ENCODE measurements around the gene ANO10. TPM values are rescaled to one million over a fixed set of nuclear protein-coding genes. Genes with fewer than 3 reads are reported as not detected.
"Not testable (repeated sequence)": the region's sequence is repeated elsewhere in the genome, so short reads cannot be mapped to it uniquely, and the experiment has no call there.

Gene ANO10
- total and polyA plus RNA-seq, 2 donors (not counting 3 experiments of a cell fraction or from before 2014, with no cell fraction given) = 28.4 to 45.8 TPM

DNA sequence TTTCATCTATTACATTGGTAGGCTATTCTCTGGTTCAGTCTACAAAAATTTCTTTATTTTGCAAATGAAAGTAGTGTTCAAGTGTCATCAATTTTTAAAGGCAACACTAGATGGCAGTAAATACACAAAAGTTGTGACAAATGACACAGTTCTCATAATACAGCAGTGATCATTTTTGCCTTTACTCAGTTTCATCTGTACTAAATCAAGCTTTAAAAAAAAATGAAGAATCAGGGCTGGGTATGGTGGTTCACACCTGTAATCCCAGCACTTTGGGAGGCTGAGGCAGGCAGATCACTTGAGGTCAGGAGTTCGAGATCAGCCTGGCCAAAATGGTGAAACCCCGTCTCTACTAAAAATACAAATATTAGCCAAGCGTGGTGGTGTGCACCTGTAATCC lies 77.5 kb downstream of the ANO10 start:
- DNase-seq (ENCODE audit: low read depth, low spot score) (peak; percentile 61), FAIRE-seq (peak; percentile 90)
- H3K4me2 ChIP-seq (ENCODE audit: insufficient read depth, low read length); H3K9me3 ChIP-seq (replicated peaks; ENCODE audit: control insufficient read depth, insufficient read depth, low read length); H3K27ac ChIP-seq (ENCODE audit: insufficient read depth, low read depth, low read length); H3K4me3 ChIP-seq (replicated peaks in 1 of 3; ENCODE audit: insufficient read depth in 1 of 3, low read depth in 1 of 3, low read length in 3 of 3); H3K9me1 ChIP-seq (replicated peaks; ENCODE audit: control insufficient read depth, extremely low read depth, insufficient read depth, low read length); H2AFZ ChIP-seq (ENCODE audit: low read depth, low read length); H3K27me3 ChIP-seq (ENCODE audit: control insufficient read depth in 2 of 2, insufficient read depth in 2 of 2, low read length in 2 of 2); H3K79me2 ChIP-seq (ENCODE audit: control insufficient read depth, insufficient read depth, low read length); H3K9ac ChIP-seq (replicated peaks; ENCODE audit: extremely low read depth, insufficient read depth, low read length); H3K4me1 ChIP-seq (ENCODE audit: control insufficient read depth, extremely low read depth, insufficient read depth, low read length); dilution Hi-C loops (cut with MboI; ENCODE audit: extremely low pct_ligation_motif_present, low sequenced_read_pairs); POLR2A ChIA-PET; BruUV-seq (replicated peaks); H3K36me3 ChIP-seq (ENCODE audit: control insufficient read depth in 2 of 2, extremely low read depth in 1 of 2, insufficient read depth in 2 of 2, low read length in 2 of 2); H4K20me1 ChIP-seq (replicated peaks; ENCODE audit: control insufficient read depth, extremely low read depth, insufficient read depth, low read length): not testable (repeated sequence)
- TF ChIP-seq, protein P1, sequence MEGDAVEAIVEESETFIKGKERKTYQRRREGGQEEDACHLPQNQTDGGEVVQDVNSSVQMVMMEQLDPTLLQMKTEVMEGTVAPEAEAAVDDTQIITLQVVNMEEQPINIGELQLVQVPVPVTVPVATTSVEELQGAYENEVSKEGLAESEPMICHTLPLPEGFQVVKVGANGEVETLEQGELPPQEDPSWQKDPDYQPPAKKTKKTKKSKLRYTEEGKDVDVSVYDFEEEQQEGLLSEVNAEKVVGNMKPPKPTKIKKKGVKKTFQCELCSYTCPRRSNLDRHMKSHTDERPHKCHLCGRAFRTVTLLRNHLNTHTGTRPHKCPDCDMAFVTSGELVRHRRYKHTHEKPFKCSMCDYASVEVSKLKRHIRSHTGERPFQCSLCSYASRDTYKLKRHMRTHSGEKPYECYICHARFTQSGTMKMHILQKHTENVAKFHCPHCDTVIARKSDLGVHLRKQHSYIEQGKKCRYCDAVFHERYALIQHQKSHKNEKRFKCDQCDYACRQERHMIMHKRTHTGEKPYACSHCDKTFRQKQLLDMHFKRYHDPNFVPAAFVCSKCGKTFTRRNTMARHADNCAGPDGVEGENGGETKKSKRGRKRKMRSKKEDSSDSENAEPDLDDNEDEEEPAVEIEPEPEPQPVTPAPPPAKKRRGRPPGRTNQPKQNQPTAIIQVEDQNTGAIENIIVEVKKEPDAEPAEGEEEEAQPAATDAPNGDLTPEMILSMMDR (IDR thresholded peaks at IDR 0.05; ENCODE audit: extremely low read depth in 1 of 2, insufficient read depth in 1 of 2, low read depth in 1 of 2, low read length in 2 of 2) = peak; percentile 14 to 19
- intact Hi-C loops (cut with micrococcal nuclease) = loop anchor here (1.0 to 5.0 kb wide), 8 partner anchors 146 to 692 kb away; partner anchors contain the start of gene ABHD5
- CTCF ChIA-PET = interaction anchor here (0.6 to 2.0 kb wide), 22 partner anchors 9 to 691 kb away, joined by 3 to 17 read pairs (median 4); partner anchors contain the start of gene ABHD5

DNA sequence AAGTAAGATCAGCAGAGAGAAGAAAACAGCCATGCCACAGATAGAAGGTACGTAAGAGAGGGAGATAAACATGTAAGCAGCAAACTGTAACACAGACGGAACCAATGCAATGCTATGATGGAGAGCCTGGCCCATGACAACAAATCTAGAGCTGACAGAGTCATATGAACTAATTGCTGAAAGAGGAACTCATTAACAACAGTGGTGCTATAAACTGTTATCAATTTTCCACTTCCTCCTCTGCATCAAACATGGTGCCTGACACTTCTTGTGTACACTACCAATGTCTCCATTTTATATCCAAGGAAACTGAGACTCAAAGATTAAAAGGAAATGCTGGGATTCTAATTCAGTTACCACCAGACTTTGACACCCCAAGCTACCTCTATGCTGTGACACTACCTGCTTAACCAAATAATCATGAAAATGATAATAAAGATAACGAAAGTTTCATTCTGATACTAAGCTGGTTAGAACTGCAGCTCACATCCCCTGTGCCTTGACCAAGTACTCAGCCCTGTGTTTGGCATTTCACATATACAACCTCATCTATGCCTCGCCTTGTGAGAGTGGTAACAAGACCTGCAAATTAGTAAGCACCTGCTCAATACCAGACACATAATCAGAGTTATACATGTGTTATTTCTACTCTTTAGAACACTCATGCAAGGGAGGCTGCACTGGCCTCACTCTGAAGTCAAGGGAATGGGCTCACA lies 79.3 kb downstream of the ANO10 start:
- no peaks in the 10 kb centered on the region for H4K20me1 ChIP-seq (replicated peaks; ENCODE audit: control insufficient read depth, extremely low read depth, insufficient read depth, low read length)
- no peak overlapping the region for H2AFZ ChIP-seq (ENCODE audit: low read depth, low read length)
- DNase-seq (ENCODE audit: low read depth, low spot score) (no peak), FAIRE-seq (no peak)
- H3K4me1 ChIP-seq (ENCODE audit: control insufficient read depth, extremely low read depth, insufficient read depth, low read length) = no peaks in the 10 kb centered on the region
- no TSS peak for BruUV-seq (replicated peaks)
- no peak for TF ChIP-seq POLR2A (IDR thresholded peaks at IDR 0.05; ENCODE audit: low read depth, low read length)
- no peak for TF ChIP-seq FOS (IDR thresholded peaks at IDR 0.05; ENCODE audit: borderline replicate concordance, insufficient read depth, low read length)
- no peak for TF ChIP-seq JUN (IDR thresholded peaks at IDR 0.05; ENCODE audit: borderline replicate concordance, insufficient read depth, insufficient read length, low read depth)
- TF ChIP-seq GATA2 (IDR thresholded peaks at IDR 0.05; ENCODE audit: insufficient read depth, insufficient read length, low read depth, low read length) = no peak
- no peak for TF ChIP-seq MYC (IDR thresholded peaks at IDR 0.05; ENCODE audit: low read depth, low read length)
- TF ChIP-seq POLR2AphosphoS5 (IDR thresholded peaks at IDR 0.05; ENCODE audit: insufficient read depth, low read depth, low read length) = no peak
- no peak for TF ChIP-seq EZH2 (IDR thresholded peaks at IDR 0.05; ENCODE audit: borderline replicate concordance, low read depth, low read length, severe bottlenecking)
- TF ChIP-seq, protein P1 (IDR thresholded peaks at IDR 0.05; ENCODE audit: extremely low read depth in 1 of 2, insufficient read depth in 1 of 2, low read depth in 1 of 2, low read length in 2 of 2) = no peak
- ChIA-PET CTCF (interaction anchor here (0.6 to 1.8 kb wide), 6 partner anchors 18 to 656 kb away, joined by 3 to 6 read pairs (median 3); no protein-coding TSS in a partner anchor), POLR2A (no interaction called here)
- H3K4me2 ChIP-seq (ENCODE audit: insufficient read depth, low read length) = no peak overlapping the region
- H3K9me3 ChIP-seq (replicated peaks; ENCODE audit: control insufficient read depth, insufficient read depth, low read length) = no peaks in the 10 kb centered on the region
- H3K9ac ChIP-seq (replicated peaks; ENCODE audit: extremely low read depth, insufficient read depth, low read length) = no peak overlapping the region
- H3K36me3 ChIP-seq (ENCODE audit: control insufficient read depth in 2 of 2, extremely low read depth in 1 of 2, insufficient read depth in 2 of 2, low read length in 2 of 2) = no peaks in the 10 kb centered on the region
- H3K4me3 ChIP-seq (replicated peaks in 1 of 3; ENCODE audit: insufficient read depth in 1 of 3, low read depth in 1 of 3, low read length in 3 of 3) = no peak overlapping the region
- dilution Hi-C loops (cut with MboI; ENCODE audit: extremely low pct_ligation_motif_present, low sequenced_read_pairs) (no loop called here), intact Hi-C loops (cut with micrococcal nuclease) (loop anchor here (5.0 kb wide), 1 partner anchor 315 kb away; no protein-coding TSS in a partner anchor)
- no peaks in the 10 kb centered on the region for H3K27me3 ChIP-seq (ENCODE audit: control insufficient read depth in 2 of 2, insufficient read depth in 2 of 2, low read length in 2 of 2)
- H3K27ac ChIP-seq (ENCODE audit: insufficient read depth, low read depth, low read length) = no peak overlapping the region
- no peaks in the 10 kb centered on the region for H3K79me2 ChIP-seq (ENCODE audit: control insufficient read depth, insufficient read depth, low read length)
- H3K9me1 ChIP-seq (replicated peaks; ENCODE audit: control insufficient read depth, extremely low read depth, insufficient read depth, low read length) = no peaks in the 10 kb centered on the region
